Lung (tissue), 12 donors: ENCODE measurements around the gene UNC5C. TPM values are rescaled to one million over a fixed set of nuclear protein-coding genes. Genes with fewer than 3 reads are reported as not detected.

Experiments
- ATAC-seq: fragments of 200-7000 bp; cut with Tn5 transposase; one replicate; pipeline ENCODE4 v1.9.1; 2020; ENCODE audit warnings: moderate number of reproducible peaks; ENCODE audit not compliant: insufficient read depth, low FRiP score
- DNase-seq, 3 donors: peaks; one replicate each; pipeline ENCODE4 v3.0.0-alpha.2; 2013 to 2017
- H3K27ac ChIP-seq, 2 donors: one replicate each; pipeline ENCODE4 v1.5.1; 2013; ENCODE audit warnings: mild to moderate bottlenecking in 2 of 2, moderate library complexity in 2 of 2, control low read depth in 1 of 2, inconsistent platforms in 1 of 2, low read depth in 1 of 2, low read length in 1 of 2
- H3K27me3 ChIP-seq, 3 donors: one replicate each; pipeline ENCODE4 v1.5.1; 2013; ENCODE audit warnings: low read length in 2 of 3; ENCODE audit not compliant: control insufficient read depth in 3 of 3, insufficient read depth in 3 of 3
- H3K36me3 ChIP-seq, 4 donors: one replicate each; pipeline ENCODE4 v1.5.1; 2013; ENCODE audit warnings: low read length in 4 of 4, mild to moderate bottlenecking in 1 of 4, moderate library complexity in 1 of 4; ENCODE audit not compliant: control insufficient read depth in 4 of 4, insufficient read depth in 4 of 4
- H3K4me1 ChIP-seq, 5 donors: one replicate each; pipeline ENCODE4 v1.5.1; 2013; ENCODE audit warnings: low read length in 5 of 5, mild to moderate bottlenecking in 2 of 5, moderate library complexity in 1 of 5; ENCODE audit not compliant: control insufficient read depth in 5 of 5, insufficient read depth in 5 of 5
- H3K4me3 ChIP-seq: one replicate; pipeline ENCODE4 v1.5.1; 2013; ENCODE audit warnings: mild to moderate bottlenecking, control low read depth, moderate library complexity
- H3K9ac ChIP-seq, 2 donors: one replicate each; pipeline ENCODE4 v1.5.1; 2013; ENCODE audit warnings: low read length in 2 of 2, control low read depth in 1 of 2; ENCODE audit not compliant: insufficient read depth in 1 of 2
- H3K9me3 ChIP-seq, 4 donors: one replicate each; pipeline ENCODE4 v1.5.1; 2013; ENCODE audit warnings: low read length in 3 of 4, mild to moderate bottlenecking in 1 of 4, moderate library complexity in 1 of 4; ENCODE audit not compliant: control insufficient read depth in 4 of 4, insufficient read depth in 3 of 4
- WGBS, 2 donors: extraction: QIAGEN DNeasy Blood & Tissue Kit; methylation state at CpG; one replicate each; pipeline ENCODE4 v1.1.7; 2013; 5-methylcytosine and 5-hydroxymethylcytosine counted together
- polyA plus RNA-seq, 2 donors: library from polyadenylated mRNA; stranded (reverse); fragments of 200-250 nt; gene quantifications; one replicate each; pipeline ENCODE4 v1.2.1, GENCODE V29; 2013
- total RNA-seq, 2 donors: library from RNA; depleted of rRNA in 1 of 2; stranded (reverse); fragments of >200 nt in 1 of 2; gene quantifications; one replicate each; pipeline ENCODE4 v1.2.1, GENCODE V29; 2014 to 2021
- TF ChIP-seq, protein P1 (sequence below): IDR thresholded peaks from 2 replicates; pipeline ENCODE4 v1.5.1; 2012; ENCODE audit warnings: mild to moderate bottlenecking; ENCODE audit errors: control extremely low read depth, extremely low read depth
- donor health status: control.
- donor health status: control.
- donor health status: Bipolar disorder and iron deficiency.
- donor health status: healthy.
- donor health status: DM: yes; HTN: yes; CAD: no.

Gene UNC5C
- total and polyA plus RNA-seq, 4 donors = 0.55 to 27.9 (median 3.8) TPM

DNA sequence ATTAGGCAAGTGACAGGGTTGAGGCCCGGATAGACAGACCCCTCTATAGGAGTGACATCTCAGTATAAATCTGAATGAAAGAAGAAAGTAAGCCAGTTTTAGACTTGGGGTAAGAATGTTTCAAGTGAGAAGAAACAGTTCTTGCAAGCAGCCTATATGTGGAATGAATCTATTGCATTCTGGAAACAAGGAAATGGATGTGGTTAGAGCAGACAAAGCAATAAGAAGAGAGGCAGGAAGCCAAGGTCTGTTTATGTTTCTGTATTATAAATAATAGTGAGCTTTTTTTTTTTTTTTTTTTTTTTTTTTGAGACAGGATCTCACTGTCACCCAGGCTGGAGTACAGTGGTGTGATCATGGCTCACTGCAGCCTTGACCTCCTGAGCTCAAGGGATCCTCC, 255.8 kb downstream of the UNC5C start:
- peaks cover 0 to 12% (median 1%) of the 10 kb centered on the region in 5 donors for H3K4me1 ChIP-seq
- TF ChIP-seq, protein P1, sequence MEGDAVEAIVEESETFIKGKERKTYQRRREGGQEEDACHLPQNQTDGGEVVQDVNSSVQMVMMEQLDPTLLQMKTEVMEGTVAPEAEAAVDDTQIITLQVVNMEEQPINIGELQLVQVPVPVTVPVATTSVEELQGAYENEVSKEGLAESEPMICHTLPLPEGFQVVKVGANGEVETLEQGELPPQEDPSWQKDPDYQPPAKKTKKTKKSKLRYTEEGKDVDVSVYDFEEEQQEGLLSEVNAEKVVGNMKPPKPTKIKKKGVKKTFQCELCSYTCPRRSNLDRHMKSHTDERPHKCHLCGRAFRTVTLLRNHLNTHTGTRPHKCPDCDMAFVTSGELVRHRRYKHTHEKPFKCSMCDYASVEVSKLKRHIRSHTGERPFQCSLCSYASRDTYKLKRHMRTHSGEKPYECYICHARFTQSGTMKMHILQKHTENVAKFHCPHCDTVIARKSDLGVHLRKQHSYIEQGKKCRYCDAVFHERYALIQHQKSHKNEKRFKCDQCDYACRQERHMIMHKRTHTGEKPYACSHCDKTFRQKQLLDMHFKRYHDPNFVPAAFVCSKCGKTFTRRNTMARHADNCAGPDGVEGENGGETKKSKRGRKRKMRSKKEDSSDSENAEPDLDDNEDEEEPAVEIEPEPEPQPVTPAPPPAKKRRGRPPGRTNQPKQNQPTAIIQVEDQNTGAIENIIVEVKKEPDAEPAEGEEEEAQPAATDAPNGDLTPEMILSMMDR = no peak
- no peaks in the 10 kb centered on the region for H3K27me3 ChIP-seq
- ATAC-seq (no peak), DNase-seq (peak in 2 of 3 donors; percentile 61 to 82)
- H3K9me3 ChIP-seq = peaks cover 0 to 5% (median 0%) of the 10 kb centered on the region in 4 donors
- no peak overlapping the region for H3K4me3 ChIP-seq
- H3K27ac ChIP-seq = no peak overlapping the region
- H3K36me3 ChIP-seq = peaks cover 0 to 6% (median 2%) of the 10 kb centered on the region in 4 donors
- 26 to 33% methylated on average over 1 of the region's 1 CpG for WGBS, 2 donors
- no peak overlapping the region for H3K9ac ChIP-seq

DNA sequence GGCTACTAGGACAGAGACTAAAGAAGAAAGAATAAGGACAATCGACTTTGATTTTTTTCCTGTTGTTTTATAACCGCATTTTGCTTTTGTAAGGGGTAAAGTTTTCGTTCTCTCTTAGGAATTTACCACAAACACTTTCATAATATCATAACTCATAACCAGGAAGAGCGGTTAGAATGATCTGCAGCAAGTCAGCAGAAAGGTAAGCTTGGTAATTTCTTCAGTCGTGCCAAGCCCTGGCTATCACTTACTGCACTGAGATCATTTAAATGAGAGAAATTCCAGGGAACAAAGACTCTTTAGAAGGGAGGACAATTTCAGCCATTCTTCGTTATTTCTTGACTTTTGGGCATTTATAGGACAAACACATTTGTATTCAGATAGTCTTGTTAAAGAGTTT, 258.1 kb downstream of the UNC5C start:
- TF ChIP-seq, protein P1 = no peak
- H3K4me1 ChIP-seq = peaks cover 0 to 12% (median 0%) of the 10 kb centered on the region in 5 donors
- 25 to 57% methylated on average over 6 of the region's 6 CpGs for WGBS, 2 donors
- no peak overlapping the region for H3K4me3 ChIP-seq
- no peaks in the 10 kb centered on the region for H3K9me3 ChIP-seq
- H3K27me3 ChIP-seq = no peaks in the 10 kb centered on the region
- H3K36me3 ChIP-seq = peaks cover 0 to 4% (median under 1%) of the 10 kb centered on the region in 4 donors
- no peak overlapping the region for H3K27ac ChIP-seq
- no peak for DNase-seq
- no peak overlapping the region for H3K9ac ChIP-seq
- ATAC-seq = no peak

DNA sequence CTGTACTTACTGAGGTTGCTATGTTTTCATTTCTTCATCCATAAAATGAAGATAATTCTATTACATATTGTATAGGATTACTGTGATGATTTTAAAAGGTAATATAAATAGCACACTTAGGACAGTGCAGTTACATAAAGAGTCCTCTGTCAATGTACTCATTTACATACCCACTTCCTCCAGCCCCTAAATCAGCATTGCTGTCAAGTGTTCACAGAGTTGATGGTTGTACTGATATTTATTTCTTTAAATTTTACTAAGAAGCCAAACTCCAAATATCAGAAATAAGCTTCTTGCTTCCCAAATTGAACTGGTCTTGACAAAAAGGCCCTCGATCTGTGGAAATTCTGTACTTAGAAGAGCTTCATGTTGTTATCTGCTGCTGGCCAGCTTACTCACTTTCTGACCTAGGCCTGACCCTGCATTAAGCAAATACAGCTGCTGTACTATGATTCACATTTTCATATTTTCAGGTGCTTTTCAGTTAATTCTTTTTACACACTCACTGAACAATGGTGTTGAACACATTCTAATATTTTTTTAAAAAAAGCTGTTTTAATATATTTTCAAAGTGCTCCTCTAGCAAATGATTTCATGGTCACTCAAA, 259.6 kb downstream of the UNC5C start:
- Histone ChIP-seq H3K4me3 (no peak overlapping the region), H3K4me1 (peaks cover 0 to 7% (median 2%) of the 10 kb centered on the region in 5 donors), H3K27ac (no peak overlapping the region), H3K27me3 (no peaks in the 10 kb centered on the region), H3K9me3 (no peaks in the 10 kb centered on the region), H3K9ac (no peak overlapping the region), H3K36me3 (peaks cover 0 to 4% (median 0%) of the 10 kb centered on the region in 4 donors)
- 44 to 60% methylated on average over 1 of the region's 1 CpG for WGBS, 2 donors
- TF ChIP-seq, protein P1 = no peak
- ATAC-seq (no peak), DNase-seq (peak in 1 of 3 donors; percentile 22)
